ENCODE measurements around the gene GCC2. TPM values are rescaled to one million over a fixed set of nuclear protein-coding genes. Genes with fewer than 3 reads are reported as not detected.
A peak's percentile ranks its signal among the peaks of the same experiment; 100 is the strongest.

GCC2 gene, protein sequence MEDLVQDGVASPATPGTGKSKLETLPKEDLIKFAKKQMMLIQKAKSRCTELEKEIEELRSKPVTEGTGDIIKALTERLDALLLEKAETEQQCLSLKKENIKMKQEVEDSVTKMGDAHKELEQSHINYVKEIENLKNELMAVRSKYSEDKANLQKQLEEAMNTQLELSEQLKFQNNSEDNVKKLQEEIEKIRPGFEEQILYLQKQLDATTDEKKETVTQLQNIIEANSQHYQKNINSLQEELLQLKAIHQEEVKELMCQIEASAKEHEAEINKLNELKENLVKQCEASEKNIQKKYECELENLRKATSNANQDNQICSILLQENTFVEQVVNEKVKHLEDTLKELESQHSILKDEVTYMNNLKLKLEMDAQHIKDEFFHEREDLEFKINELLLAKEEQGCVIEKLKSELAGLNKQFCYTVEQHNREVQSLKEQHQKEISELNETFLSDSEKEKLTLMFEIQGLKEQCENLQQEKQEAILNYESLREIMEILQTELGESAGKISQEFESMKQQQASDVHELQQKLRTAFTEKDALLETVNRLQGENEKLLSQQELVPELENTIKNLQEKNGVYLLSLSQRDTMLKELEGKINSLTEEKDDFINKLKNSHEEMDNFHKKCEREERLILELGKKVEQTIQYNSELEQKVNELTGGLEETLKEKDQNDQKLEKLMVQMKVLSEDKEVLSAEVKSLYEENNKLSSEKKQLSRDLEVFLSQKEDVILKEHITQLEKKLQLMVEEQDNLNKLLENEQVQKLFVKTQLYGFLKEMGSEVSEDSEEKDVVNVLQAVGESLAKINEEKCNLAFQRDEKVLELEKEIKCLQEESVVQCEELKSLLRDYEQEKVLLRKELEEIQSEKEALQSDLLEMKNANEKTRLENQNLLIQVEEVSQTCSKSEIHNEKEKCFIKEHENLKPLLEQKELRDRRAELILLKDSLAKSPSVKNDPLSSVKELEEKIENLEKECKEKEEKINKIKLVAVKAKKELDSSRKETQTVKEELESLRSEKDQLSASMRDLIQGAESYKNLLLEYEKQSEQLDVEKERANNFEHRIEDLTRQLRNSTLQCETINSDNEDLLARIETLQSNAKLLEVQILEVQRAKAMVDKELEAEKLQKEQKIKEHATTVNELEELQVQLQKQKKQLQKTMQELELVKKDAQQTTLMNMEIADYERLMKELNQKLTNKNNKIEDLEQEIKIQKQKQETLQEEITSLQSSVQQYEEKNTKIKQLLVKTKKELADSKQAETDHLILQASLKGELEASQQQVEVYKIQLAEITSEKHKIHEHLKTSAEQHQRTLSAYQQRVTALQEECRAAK (N-terminal part only)
- 110 TPM for total RNA-seq
- 15.3 TPM for polyA plus RNA-seq

- Histone ChIP-seq H3K36me3 (ENCODE audit: insufficient read depth) (peaks cover 5% of the 10 kb centered on the region), H3K27ac (ENCODE audit: low read depth) (peak within 1 kb of the TSS; percentile 93), H3K4me3 (ENCODE audit: low read depth, low read length) (peak within 1 kb of the TSS; percentile 84), H3K4me1 (ENCODE audit: insufficient read depth) (no peaks in the 10 kb centered on the region)
- DNase-seq (ENCODE audit: extremely low spot score), result peak; percentile 84
- 1% methylated on average over 55 of the region's 55 CpGs for WGBS
Observed at GRCh38 chr2:108448678-108449409, at the start of gene GCC2. Gene GCC2, plus strand, starts transcription at chr2:108449206. Its CDS starts 69 bp downstream, at chr2:108449275.

DNA sequence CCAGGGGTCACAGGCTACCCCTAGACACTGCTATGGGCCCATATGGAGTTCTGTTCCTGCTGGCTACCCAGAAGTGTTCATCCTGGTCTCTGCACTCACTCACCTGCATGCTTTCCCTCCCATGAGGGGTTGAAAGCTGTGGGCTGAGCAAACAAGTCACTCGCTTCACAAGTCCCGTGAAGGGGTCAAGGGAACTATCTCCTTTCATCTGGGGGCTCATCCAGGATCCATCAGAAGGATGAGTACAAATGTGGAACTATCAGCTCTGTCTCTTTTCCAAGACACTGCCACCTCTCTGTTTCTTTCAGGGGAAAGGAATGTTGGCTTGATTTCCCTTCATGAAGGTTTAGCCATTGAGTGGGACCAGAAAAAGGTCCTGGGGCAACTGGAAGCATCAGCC is 49.5 kb upstream of the GCC2 start:
- no peak overlapping the region for H3K27ac ChIP-seq (ENCODE audit: low read depth)
- H3K4me3 ChIP-seq (ENCODE audit: low read depth, low read length), result no peak overlapping the region
- 97% methylated on average over 2 of the region's 2 CpGs for WGBS
- DNase-seq (ENCODE audit: extremely low spot score), result no peak
- no peaks in the 10 kb centered on the region for H3K36me3 ChIP-seq (ENCODE audit: insufficient read depth)
- no peaks in the 10 kb centered on the region for H3K4me1 ChIP-seq (ENCODE audit: insufficient read depth)

GRCh38 chr2:108401800-108402199 is 47.2 kb upstream of the GCC2 start:
- 69% methylated on average over 3 of the region's 3 CpGs for WGBS

DNA sequence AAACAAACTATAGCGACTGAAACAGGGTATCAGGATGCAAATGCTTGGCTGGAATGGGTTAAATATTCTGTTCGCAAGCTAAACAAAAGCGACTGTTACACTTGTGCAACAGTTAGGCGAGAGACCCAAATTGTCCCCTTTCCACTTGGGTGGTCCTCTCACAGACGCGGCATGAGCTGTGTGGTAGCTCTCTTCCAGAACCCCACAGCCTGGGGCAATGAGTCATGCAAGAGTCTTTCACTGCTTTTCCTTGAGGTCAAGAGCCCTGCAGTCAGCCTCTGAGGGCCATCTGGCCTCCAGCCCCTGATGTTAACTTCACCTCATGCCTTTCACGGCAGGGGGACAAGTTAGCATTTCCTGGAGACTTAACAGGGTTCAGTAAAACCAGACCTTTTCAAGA is 45.5 kb upstream of the GCC2 start:
- DNase-seq (ENCODE audit: extremely low spot score), result no peak
- H3K27ac ChIP-seq (ENCODE audit: low read depth), result no peak overlapping the region
- H3K4me1 ChIP-seq (ENCODE audit: insufficient read depth), result no peaks in the 10 kb centered on the region
- no peak overlapping the region for H3K4me3 ChIP-seq (ENCODE audit: low read depth, low read length)
- no peaks in the 10 kb centered on the region for H3K36me3 ChIP-seq (ENCODE audit: insufficient read depth)
- WGBS, result 36% methylated on average over 7 of the region's 7 CpGs

More at GRCh38 chr2:108401800-108402199, 47.2 kb upstream of the GCC2 start:
- Histone ChIP-seq H3K4me1 (ENCODE audit: insufficient read depth) (no peaks in the 10 kb centered on the region), H3K27ac (ENCODE audit: low read depth) (no peak overlapping the region), H3K4me3 (ENCODE audit: low read depth, low read length) (no peak overlapping the region), H3K36me3 (ENCODE audit: insufficient read depth) (no peaks in the 10 kb centered on the region)
- no peak for DNase-seq (ENCODE audit: extremely low spot score)

- Histone ChIP-seq H3K36me3 (ENCODE audit: insufficient read depth) (no peaks in the 10 kb centered on the region), H3K27ac (ENCODE audit: low read depth) (no peak overlapping the region), H3K4me1 (ENCODE audit: insufficient read depth) (no peaks in the 10 kb centered on the region), H3K4me3 (ENCODE audit: low read depth, low read length) (no peak overlapping the region)
- DNase-seq (ENCODE audit: extremely low spot score), result no peak
- WGBS, result 73% methylated on average over 4 of the region's 4 CpGs
Observed at GRCh38 chr2:108404784-108405397, 44.1 kb upstream of the GCC2 start.

GRCh38 chr2:108407864-108408729 is 40.9 kb upstream of the GCC2 start:
- no peak overlapping the region for H3K27ac ChIP-seq (ENCODE audit: low read depth)
- DNase-seq (ENCODE audit: extremely low spot score), result no peak
- 90% methylated on average over 6 of the region's 6 CpGs for WGBS
- H3K4me3 ChIP-seq (ENCODE audit: low read depth, low read length), result no peak overlapping the region
- H3K4me1 ChIP-seq (ENCODE audit: insufficient read depth), result no peaks in the 10 kb centered on the region
- no peaks in the 10 kb centered on the region for H3K36me3 ChIP-seq (ENCODE audit: insufficient read depth)

- Histone ChIP-seq H3K27ac (ENCODE audit: low read depth) (no peak overlapping the region), H3K4me1 (ENCODE audit: insufficient read depth) (no peaks in the 10 kb centered on the region), H3K4me3 (ENCODE audit: low read depth, low read length) (no peak overlapping the region), H3K36me3 (ENCODE audit: insufficient read depth) (no peaks in the 10 kb centered on the region)
- WGBS, result 76% methylated on average over 1 of the region's 1 CpG
- DNase-seq (ENCODE audit: extremely low spot score), result no peak
Observed at GRCh38 chr2:108409768-108410167, 39.2 kb upstream of the GCC2 start.

DNA sequence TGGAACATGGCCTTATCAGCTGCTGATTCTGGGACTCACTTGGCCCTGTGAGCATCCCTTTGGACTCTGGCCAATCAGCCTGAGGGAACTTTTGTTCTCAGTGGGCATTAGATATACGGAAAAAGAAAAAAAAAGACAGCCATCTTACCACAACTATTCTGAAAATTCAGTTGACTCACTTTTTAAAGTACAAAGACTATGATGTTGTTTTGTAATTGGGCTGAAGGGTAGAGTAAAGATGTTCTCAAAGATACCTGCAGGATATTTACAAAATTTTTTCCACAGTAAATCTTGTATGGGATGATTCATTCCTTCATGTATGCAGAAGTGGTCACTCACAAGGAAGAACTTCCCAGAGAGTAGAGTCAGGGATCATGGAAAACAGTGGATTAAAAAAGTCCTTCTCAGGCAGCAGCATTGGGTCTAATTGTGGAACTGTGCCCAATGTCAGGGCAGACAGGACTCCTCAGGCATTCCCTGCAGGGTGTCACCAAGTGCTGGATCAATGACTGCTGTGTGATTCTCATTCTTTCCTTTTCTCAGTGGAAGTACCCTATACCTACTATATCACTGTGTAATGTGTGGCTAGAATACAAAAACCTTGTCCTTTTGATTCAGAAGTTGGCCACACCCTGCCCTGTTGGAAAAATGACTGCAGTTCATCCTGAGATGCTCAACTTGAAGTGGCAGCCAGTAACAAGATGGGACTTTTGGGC is 35.9 kb upstream of the GCC2 start:
- no peaks in the 10 kb centered on the region for H3K4me1 ChIP-seq (ENCODE audit: insufficient read depth)
- DNase-seq (ENCODE audit: extremely low spot score), result no peak
- no peaks in the 10 kb centered on the region for H3K36me3 ChIP-seq (ENCODE audit: insufficient read depth)
- 33% methylated on average over 1 of the region's 1 CpG for WGBS
- no peak overlapping the region for H3K4me3 ChIP-seq (ENCODE audit: low read depth, low read length)
- no peak overlapping the region for H3K27ac ChIP-seq (ENCODE audit: low read depth)

- 100% methylated on average over 1 of the region's 1 CpG for WGBS
- DNase-seq (ENCODE audit: extremely low spot score), result no peak
- Histone ChIP-seq H3K36me3 (ENCODE audit: insufficient read depth) (no peaks in the 10 kb centered on the region), H3K4me3 (ENCODE audit: low read depth, low read length) (no peak overlapping the region), H3K27ac (ENCODE audit: low read depth) (no peak overlapping the region), H3K4me1 (ENCODE audit: insufficient read depth) (no peaks in the 10 kb centered on the region)
Observed at GRCh38 chr2:108413711-108414095, 35.3 kb upstream of the GCC2 start.

DNA sequence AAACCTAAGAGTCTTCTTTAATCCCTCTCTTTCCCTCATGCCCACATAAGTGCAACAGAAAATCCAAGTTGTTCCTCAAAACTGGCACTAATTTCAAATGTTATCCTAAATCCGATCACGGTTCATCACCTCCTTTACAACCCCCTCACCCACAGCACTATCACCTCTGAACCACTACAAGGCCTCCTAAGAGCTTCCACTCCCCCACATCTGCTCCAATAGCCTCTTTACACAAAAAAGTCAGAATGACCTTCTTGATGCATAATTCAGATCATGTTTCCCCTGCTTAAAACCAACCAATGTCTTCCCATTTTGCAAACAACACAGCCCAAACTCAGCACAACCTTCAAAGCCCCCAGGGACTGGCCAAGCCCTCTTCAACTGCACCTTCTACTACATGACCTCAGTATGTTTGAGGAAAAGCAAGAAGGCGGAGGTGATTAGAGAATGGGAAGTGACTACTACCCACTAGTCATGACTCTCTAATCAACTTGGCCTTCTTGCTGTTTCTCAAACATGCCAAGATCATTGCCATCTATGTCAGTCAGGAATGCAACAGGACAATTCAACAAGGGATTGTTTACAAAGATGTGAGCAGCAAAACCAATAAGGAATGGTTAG is 34.6 kb upstream of the GCC2 start:
- H3K4me1 ChIP-seq (ENCODE audit: insufficient read depth), result no peaks in the 10 kb centered on the region
- no peak for DNase-seq (ENCODE audit: extremely low spot score)
- H3K4me3 ChIP-seq (ENCODE audit: low read depth, low read length), result no peak overlapping the region
- WGBS, result 94% methylated on average over 3 of the region's 3 CpGs
- no peak overlapping the region for H3K27ac ChIP-seq (ENCODE audit: low read depth)
- no peaks in the 10 kb centered on the region for H3K36me3 ChIP-seq (ENCODE audit: insufficient read depth)

- WGBS, result 93% methylated on average over 2 of the region's 2 CpGs
- Histone ChIP-seq H3K27ac (ENCODE audit: low read depth) (no peak overlapping the region), H3K4me3 (ENCODE audit: low read depth, low read length) (no peak overlapping the region), H3K4me1 (ENCODE audit: insufficient read depth) (no peaks in the 10 kb centered on the region), H3K36me3 (ENCODE audit: insufficient read depth) (no peaks in the 10 kb centered on the region)
- no peak for DNase-seq (ENCODE audit: extremely low spot score)
Observed at GRCh38 chr2:108414945-108415344, 34.1 kb upstream of the GCC2 start.

Data from urinary bladder (tissue), 4 donors.